GM19099 (cell line): Measurements from ENCODE around the gene EPHA3.

Experiments
- POLR2A ChIP-seq: IDR thresholded peaks from 3 replicates; pipeline ENCODE4 v1.6.1; 2011; ENCODE audit warnings: low read depth; ENCODE audit not compliant: insufficient read length; ENCODE audit errors: extremely low read depth

EPHA3 gene

DNA sequence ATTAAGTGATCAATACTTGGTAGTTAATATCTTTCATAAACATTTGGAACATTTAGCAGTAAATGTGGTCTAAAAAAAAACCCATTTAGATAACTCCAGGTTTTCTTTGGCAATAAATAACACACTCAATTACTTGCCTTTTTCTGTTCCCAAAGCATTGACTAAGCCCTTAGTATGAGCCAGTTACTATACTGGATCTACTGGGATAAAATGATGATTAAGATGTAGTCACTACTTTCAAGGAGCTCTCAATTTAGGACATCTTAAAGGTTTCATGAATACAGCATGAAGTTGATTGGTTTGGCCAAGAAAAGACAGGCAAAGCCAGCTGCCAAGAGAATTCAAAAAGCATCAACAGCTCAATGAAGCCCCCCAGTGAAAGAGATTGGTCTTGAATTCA lies 250.9 kb downstream of the EPHA3 start:
- TF ChIP-seq POLR2A = no peak

DNA sequence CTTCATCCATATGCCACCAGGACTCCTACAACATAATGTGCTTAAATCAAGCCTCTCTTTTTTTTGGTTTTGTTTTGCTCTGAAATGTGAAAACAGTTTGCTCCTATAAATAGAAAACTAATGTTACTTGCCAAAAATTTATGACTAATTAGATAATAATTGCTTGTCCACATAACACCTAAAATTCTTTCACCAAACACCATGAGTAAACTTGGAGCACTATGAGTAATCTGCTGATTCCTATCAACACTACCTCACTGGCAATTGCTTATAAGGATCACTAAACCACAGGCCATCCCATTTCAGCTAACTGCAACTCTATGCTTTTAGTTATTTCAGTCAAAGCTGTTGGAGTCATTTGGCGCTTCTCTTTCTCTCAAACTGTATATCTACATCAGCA lies 252.7 kb downstream of the EPHA3 start:
- TF ChIP-seq POLR2A = no peak

DNA sequence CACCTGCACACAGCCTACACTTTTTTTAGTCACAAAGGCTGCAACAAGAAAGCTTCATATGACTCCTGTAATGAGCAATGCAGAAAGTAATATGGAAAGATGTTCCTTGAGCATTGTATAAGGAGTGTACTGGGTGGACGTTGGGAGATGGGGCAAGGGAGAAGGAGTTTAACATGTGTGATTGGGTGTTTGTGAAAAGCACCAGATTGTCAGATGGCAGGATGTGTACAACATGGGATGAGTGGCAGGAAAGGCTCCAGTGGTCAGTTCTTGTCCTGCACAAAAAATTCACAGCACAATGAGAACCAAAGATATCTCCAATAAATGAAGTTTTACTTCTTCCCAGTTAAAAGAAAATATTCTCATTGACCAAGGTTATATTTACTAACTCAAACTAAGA lies 255.1 kb downstream of the EPHA3 start:
- no peak for TF ChIP-seq POLR2A

DNA sequence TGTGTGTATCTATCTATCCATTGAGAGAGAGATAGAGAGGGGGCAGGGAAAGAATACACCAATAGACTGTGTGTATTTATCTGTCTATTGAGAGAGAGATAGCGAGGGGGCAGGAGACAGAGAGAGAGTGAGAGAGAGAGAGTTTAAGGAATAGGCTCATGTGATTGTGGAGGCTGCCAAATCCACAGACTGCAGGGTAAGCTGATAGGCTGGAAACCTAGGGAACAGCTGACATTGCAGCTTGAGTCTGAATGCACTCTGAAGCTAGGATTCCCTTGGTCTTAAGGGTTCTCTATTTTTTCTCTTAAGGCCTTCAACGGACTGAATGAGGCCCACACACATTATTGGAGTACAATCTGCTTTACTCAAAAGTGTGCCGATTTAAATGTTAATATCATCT lies 255.8 kb downstream of the EPHA3 start:
- TF ChIP-seq POLR2A = no peak

DNA sequence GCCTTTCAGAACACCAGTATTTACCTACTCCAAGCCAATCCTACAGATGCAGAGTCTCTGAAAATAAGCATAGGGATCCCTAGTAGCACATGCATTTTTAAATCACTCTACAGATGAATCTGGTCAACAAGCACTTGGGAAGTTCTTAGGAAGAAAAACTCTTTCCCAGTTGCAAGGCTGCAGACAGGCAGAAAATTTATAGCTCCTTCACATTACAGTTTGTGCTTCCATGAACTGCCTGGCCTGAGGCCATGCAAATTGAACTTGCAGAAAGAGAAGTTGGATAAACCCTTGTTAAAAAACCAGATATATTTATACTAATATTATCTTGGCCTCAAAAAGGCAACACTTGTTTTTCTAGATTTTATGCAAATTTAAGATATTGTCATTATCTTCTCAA lies 256.9 kb downstream of the EPHA3 start:
- no peak for TF ChIP-seq POLR2A

DNA sequence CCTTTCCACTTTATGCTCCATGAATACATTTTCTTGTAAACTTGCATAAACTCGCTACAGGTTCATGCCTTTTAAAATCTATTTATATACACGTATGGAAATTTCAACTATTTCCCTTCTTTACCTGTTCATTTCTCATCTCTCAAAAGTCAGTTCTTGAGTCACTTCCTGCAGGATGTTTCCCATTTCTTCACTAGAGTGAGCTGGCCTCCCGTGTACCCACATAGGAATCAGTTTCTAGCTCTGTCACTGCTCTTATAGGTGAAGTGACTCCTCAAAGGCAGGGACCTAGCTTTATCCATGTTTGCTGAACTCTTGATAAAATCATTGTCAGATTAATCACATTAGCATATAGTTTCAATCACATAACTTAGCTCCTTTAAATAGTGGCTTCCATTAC lies 259.7 kb downstream of the EPHA3 start:
- no peak for TF ChIP-seq POLR2A

DNA sequence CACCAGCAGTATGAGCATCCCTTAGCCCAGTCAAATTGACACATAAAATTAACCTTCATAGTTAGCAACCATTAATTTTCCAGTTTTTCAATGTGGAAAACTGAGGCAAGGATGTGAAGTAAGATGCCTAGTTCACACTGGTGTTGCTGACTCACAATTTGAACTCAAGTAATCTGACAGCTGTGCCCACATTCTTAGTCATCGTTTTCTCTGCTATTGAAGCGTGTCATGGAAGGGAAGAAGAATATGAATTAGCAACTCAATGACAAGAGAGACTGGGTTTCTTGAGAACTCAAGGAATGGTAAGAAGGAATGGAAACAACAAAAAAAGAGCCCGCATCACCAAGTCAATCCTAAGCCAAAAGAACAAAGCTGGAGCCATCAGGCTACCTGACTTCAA lies 261.4 kb downstream of the EPHA3 start:
- TF ChIP-seq POLR2A = no peak

DNA sequence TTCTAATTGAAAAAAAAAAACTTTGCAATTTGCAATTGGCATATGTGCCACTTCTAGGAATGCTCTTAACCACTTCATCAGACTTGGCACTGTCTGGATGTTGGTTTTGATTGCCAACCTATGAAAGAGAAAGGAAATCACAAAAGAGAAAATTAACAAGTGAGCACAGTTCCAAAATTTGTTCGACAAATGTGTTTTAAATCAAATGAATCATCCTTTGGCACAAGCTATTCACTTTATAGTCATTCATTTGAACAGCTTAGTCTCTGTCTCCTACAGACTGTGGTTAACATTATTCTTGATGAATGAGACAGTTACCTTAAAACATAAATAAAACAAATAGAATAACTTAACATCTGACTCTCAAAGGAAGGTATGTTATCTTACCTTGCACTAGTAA lies 265.0 kb downstream of the EPHA3 start:
- no peak for TF ChIP-seq POLR2A

DNA sequence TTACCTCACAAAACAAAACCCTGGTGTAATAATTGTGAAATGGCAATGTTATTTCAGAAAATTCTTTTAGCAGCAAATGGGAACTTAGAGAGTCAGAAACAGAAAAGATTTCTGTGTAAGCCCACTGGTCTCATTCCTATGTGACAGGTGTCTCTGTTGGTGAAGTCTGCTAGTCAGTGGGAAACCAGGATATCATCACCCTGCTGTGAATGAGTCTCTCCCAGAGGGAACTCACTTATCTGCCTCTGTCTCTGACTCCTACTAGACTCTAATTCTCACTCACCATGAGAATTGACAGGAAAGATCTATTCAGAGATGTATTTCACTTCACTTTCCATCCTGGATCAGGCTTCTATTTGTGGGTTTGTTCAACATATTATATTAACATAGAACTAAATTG lies 266.0 kb downstream of the EPHA3 start:
- no peak for TF ChIP-seq POLR2A

DNA sequence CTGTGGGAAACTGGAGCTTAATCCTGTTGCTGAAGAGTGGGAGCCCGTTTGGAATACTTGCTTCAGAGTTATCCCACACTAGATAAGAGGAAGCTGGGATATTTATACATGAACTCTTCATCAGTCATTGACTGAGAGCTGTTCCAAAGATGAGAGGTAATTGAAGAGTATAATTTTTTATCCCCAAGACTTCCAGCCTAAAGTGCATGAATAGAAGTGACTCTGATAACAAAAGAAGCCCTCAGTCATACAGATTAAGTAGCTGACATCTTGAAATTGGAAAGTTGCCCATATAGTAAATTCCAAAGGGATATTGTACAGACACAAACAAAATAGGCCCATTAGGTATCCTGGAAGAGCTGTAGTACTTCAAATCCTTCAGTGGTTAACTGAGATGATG lies 268.0 kb downstream of the EPHA3 start:
- no peak for TF ChIP-seq POLR2A

DNA sequence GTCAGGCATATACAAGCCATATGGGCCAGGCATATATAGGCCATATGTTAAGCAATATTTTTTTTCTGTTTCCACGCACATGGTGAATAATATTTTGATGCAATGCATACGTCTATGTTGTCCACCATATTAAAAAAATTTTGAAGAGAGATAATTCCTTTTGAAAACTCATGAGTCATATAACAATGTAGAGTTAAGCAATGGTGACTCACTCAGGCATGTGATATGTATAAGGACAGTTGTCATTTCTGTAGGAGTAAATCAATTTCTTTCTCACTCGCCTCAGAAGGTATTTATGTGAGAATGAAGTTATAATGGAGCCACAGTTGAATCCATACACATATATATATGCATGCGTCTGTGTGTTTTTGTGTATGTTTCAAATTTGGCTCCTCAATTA lies 272.6 kb downstream of the EPHA3 start:
- no peak for TF ChIP-seq POLR2A

DNA sequence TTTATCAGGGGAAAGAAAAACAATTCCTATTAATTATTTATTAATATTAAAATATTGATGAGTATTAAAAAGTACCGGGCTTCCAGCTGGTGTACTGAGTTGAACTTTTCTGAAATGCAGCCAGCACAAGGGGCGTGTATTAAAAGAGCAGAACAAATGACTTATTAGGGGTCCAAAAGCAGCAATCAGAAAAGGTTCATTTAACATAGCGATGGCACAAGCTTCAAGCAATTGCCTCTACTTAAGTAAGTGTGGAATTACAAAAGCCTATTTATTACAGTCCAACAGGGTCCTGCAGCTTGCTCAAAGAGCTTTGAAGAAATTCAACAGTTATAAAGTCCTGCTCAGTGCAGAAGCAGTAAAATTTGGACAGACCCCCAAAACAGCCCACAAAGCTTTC lies 285.6 kb downstream of the EPHA3 start:
- TF ChIP-seq POLR2A = no peak

DNA sequence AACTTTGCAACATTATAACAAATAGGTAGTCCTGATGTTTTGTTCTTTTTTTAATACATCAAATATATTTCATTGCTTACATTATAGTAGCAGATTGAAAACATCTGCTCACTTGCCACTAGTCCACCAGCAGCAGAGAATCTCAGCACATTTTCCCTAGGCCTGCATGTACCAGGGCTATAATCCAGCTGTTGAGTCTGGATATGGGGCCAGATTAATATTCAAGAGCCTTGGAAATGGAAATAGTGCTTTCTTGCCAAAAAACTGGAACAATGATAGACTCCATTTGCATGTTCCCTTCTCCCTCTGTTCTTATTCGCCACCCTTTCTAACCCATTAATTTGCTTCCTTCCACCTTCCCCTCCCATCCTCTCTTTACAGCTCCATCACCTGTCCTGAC lies 288.0 kb downstream of the EPHA3 start:
- no peak for TF ChIP-seq POLR2A

DNA sequence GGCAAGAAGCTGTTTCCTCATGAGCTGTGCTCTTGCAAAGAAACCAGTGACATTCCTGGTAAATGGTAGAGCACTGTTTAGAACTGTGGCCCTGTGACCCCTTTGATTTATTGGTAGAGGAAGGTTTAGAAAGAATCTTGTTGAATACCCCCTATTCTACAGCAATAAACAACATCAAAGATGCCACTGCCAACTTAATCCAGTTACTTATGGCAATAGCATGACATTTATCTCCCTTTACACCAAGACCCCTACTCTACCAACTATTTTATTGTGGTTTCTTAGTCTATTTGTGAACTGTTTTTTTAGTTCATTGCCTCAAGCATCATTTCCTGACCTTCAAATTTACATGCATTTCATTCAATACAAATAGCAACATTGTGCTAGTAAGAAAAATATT lies 288.6 kb downstream of the EPHA3 start:
- no peak for TF ChIP-seq POLR2A

DNA sequence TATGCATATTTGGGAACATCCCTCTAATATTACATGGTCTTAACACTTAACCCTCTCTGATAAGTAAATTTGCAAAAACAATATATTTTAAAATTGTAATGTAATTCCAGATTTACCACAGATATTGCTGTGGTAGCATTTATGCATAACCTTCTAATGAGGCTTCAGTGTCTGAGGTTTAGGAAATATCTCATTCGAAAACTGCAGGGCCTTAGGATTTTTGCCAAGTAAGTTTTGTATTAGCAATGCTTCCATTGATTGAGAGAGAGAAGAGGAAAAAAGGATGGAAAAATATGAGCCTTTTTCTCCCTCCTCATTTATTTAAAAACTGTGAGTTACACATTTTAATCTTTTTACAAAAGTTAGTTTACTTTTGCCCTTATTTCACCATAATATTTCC lies 294.6 kb downstream of the EPHA3 start:
- TF ChIP-seq POLR2A = no peak

DNA sequence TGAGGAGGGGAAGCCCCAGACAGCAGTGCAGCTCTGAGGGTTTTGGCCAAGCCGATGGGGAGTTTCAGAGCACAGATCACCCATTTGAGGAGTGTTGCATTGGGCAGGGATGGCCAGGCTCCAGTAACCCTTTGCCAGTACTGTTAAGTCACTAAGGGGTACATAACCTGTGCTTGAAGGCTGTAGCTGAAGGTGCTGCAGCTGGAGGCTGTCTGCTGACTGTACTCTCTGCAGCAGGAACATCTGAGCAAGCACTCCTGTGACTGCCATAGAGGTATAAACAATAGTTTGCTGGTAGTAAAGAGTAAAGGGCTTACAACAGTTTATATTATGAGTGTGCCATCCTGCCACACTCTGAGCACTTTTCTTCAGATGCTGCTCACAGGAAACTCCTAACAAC lies 297.8 kb downstream of the EPHA3 start:
- no peak for TF ChIP-seq POLR2A

DNA sequence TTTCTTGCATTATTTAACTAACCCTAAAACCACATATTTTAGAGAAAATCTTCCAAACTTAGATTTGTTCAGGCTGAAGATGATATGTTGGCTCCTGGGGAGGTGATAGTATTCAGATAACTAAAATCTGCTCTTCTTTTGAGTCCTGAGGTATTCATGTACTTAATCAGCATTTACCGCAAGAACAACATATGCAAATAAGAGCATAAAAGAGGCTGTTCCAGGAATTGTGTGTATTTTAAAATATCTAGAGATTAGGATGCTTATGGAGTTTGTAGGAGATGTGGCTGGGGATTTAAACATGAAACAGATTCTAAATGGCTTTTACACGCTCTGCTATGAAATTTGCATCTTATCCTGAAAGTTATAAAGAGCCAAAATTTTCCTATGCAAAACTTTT lies 298.2 kb downstream of the EPHA3 start:
- no peak for TF ChIP-seq POLR2A

DNA sequence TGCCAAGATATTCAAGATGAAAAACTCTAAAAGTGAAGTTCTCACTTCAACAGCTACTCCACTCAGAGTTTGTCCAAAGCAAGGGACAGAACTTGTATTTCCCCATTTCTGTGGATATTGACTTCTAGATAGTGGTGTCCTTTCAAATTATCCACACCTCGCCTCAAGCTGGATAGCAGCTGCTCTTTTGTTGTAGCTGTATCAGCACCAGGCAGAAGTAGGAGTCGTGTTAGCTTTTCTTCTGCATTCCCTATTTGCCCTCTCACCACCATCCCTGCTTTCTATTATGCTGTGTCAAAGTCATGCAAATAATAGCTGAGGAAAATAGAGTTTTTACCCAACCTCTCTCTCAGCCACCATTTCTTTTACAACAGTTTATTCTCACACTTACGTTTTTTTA lies 303.8 kb downstream of the EPHA3 start:
- no peak for TF ChIP-seq POLR2A
